ENCODE results near the gene ZNF182.
"Not testable (repeated sequence)": the region's sequence is repeated elsewhere in the genome, so short reads cannot be mapped to it uniquely, and the experiment has no call there.

Gene ZNF182

DNA sequence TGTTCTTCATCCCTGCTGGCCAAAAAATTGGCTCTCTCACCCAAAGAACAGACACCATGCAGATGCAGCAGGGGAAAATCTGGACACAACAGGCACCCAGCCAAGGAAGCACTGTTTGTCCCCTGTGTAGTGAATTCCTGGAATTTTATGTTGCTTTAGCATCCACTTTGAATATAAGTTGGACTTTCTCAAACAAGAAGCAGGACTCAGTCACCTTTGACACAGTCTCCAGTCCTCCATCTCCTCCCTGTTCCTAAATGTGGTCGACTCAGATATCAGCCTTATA lies 11.8 kb downstream of the ZNF182 start:
- no peak overlapping the region for H3K4me3 ChIP-seq (ENCODE audit: low read depth, low read length)
- no peak for DNase-seq (ENCODE audit: low read depth, low spot score)
- TF ChIP-seq CTCF (IDR thresholded peaks at IDR 0.05; ENCODE audit: low read depth, low read length) = no peak
- in situ Hi-C loops (cut with HindIII; ENCODE audit: low sequenced_read_pairs) = no loop called here

DNA sequence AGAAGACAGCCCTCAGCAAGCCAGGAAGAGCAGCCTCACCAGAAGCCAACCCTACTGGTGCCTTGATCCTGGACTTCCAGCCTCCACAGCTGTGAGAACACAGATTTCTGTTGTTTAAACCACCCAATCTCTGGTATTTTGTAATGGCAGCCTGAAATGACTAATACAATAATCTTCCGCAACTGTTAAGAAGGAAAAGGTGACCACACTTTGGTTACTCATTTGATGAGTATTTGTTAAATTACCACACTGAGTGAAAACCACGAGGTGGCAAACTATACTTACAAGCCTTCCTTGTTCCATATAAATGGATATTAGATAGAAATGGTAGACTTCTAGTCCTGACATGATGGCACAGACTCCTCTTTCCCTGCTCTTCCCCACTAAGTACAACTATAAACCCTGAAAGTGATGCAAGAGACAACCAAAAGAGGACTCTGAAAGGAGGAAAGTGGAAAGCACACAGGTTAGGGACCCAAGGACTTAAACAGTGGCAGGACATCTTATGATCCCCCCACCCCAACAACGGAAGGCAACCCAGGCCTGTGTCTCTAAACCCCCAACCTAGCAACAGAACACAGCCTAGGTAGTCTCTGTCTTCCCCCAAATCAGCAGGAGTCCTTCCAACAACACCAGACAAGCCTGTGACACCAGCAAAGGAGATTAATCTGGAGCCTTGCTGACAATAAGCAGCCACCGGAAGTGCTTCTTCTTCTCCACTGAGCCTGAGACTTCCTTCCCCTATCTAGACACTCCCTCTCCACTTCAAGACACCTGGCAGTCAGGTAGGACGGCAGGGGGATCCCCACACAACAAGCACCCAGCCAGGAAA lies 12.3 kb downstream of the ZNF182 start:
- in situ Hi-C loops (cut with HindIII; ENCODE audit: low sequenced_read_pairs) = no loop called here
- DNase-seq (ENCODE audit: low read depth, low spot score) = peak; percentile 65
- no peak for TF ChIP-seq CTCF (IDR thresholded peaks at IDR 0.05; ENCODE audit: low read depth, low read length)
- H3K4me3 ChIP-seq (ENCODE audit: low read depth, low read length) = no peak overlapping the region

GRCh38 chrX:47976254-47977151 lies 27.3 kb downstream of the ZNF182 start:
- in situ Hi-C loops (cut with HindIII; ENCODE audit: low sequenced_read_pairs) = no loop called here
- DNase-seq (ENCODE audit: low read depth, low spot score) = no peak
- TF ChIP-seq CTCF (IDR thresholded peaks at IDR 0.05; ENCODE audit: low read depth, low read length) = no peak
- H3K4me3 ChIP-seq (ENCODE audit: low read depth, low read length) = no peak overlapping the region

DNA sequence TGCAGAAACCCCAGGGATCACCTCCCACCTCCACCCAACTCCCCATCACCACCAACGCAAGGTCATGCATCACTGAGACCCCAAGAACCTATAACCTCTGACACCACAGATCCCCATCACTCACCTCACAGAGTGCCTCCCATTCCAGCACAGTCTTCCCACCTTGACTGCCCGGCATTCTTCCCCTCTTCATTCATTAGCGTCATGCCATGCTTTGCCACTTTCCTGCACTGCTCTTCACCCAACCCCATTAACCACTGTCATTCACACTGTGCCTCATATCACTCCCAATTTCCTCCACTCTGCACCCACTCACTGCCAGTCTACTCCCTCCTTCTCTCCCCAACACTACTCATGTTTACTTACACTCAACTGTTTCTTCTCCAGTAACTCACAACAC lies 30.6 kb downstream of the ZNF182 start:
- no peak overlapping the region for H3K4me3 ChIP-seq (ENCODE audit: low read depth, low read length)
- no peak for DNase-seq (ENCODE audit: low read depth, low spot score)
- in situ Hi-C loops (cut with HindIII; ENCODE audit: low sequenced_read_pairs) = no loop called here
- TF ChIP-seq CTCF (IDR thresholded peaks at IDR 0.05; ENCODE audit: low read depth, low read length) = no peak

- DNase-seq (ENCODE audit: low read depth, low spot score); H3K4me3 ChIP-seq (ENCODE audit: low read depth, low read length); in situ Hi-C loops (cut with HindIII; ENCODE audit: low sequenced_read_pairs): not testable (repeated sequence)
Observed at GRCh38 chrX:47965526-47965925, 38.3 kb downstream of the ZNF182 start.

DNA sequence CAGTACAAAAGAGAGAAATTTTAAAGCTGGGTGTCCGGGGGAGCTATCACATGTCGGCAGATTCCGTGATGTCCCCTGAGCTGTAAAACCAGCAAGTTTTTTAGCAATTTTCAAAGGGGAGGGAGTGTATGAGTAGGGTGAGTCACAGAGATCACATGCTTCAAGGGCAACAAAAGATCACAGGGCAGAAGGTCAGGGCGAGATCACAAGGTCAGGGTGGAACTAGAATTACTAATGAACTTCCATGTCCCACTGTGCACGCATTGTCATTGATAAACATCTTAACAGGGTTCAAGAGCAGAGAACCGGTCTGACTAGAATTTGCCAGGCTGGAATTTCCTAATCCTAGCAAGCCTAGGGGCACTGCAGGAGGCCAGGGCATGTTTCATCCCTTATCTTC lies 42.0 kb downstream of the ZNF182 start:
- H3K4me3 ChIP-seq (ENCODE audit: low read depth, low read length); in situ Hi-C loops (cut with HindIII; ENCODE audit: low sequenced_read_pairs); DNase-seq (ENCODE audit: low read depth, low spot score): not testable (repeated sequence)

DNA sequence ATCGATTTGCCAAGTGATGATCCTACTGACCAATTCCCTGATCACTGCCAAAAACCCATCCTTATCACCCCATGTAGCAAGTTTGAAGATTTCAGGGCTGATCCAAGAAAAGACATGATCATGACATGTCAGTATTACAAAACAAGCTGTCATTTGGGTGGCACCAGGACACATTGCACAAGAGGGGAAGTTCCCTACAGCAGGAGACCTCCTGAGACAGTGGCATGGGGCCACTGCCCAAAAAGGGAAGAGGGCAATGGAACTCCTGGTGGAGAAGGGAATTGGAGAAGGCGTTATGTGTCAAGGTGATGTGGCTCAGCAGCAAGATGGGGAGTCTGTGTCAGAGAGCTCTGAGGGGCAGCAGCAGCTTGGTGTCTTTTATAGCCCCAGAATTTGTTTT lies 43.4 kb downstream of the ZNF182 start:
- no peak for DNase-seq (ENCODE audit: low read depth, low spot score)
- H3K4me3 ChIP-seq (ENCODE audit: low read depth, low read length) = no peak overlapping the region
- in situ Hi-C loops (cut with HindIII; ENCODE audit: low sequenced_read_pairs) = no loop called here
- no peak for TF ChIP-seq CTCF (IDR thresholded peaks at IDR 0.05; ENCODE audit: low read depth, low read length)

Data from astrocyte of the spinal cord (primary cell).